ENCODE results near the gene MED31.
"Not testable (repeated sequence)": the region's sequence is repeated elsewhere in the genome, so short reads cannot be mapped to it uniquely, and the experiment has no call there.

MED31 gene

DNA sequence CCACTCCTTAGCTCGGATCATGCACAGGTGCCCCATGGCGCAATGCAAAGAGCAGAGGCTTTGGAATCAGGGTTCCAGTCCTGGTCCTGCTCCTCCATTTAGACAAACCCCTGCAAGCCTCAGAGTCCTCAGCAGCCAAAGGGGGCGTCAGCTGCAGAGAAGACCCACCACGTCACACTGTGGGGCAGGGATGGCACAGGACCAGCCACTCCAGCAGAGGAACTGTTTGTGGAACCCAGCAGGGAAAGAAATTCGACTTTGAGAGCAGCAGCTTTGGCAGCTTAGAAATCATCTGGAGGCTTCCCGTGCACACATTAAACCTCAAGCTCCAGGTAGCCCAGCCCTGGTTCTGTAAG is 25.4 kb upstream of the MED31 start:
- no peak for DNase-seq

- no peak for DNase-seq
Measured at GRCh38 chr17:6675201-6675825, 23.9 kb upstream of the MED31 start.

- no peak for DNase-seq
Measured at GRCh38 chr17:6674586-6674985, 23.2 kb upstream of the MED31 start.

DNA sequence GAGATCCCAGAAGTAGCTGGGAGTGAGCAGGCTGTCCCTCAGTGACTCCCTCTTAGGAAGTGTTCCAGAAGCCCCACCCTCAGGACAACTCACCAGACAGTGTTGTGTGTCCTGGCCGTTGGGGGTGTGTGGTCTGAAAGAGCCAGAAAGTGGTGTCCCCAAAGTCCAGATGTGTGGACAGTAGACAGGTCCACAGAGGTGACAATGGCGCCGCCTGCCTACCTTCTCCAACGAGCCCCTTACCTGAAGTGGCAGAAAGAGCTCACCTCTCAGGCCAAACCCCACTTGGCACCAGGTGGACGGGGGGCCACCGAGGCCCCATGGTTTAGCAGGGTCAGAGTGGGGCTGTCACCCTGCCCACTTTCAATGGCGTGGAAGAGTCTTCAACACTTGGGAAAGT is 20.0 kb upstream of the MED31 start:
- DNase-seq: no peak

GRCh38 chr17:6670999-6671398 is 19.6 kb upstream of the MED31 start:
- no peak for DNase-seq

GRCh38 chr17:6670571-6670970 is 19.2 kb upstream of the MED31 start:
- DNase-seq: no peak

- no peak for DNase-seq
Measured at GRCh38 chr17:6669479-6670212, 18.2 kb upstream of the MED31 start.

- DNase-seq: no peak
Measured at GRCh38 chr17:6668727-6669425, 17.5 kb upstream of the MED31 start.

GRCh38 chr17:6668219-6668618 is 16.8 kb upstream of the MED31 start:
- no peak for DNase-seq

DNA sequence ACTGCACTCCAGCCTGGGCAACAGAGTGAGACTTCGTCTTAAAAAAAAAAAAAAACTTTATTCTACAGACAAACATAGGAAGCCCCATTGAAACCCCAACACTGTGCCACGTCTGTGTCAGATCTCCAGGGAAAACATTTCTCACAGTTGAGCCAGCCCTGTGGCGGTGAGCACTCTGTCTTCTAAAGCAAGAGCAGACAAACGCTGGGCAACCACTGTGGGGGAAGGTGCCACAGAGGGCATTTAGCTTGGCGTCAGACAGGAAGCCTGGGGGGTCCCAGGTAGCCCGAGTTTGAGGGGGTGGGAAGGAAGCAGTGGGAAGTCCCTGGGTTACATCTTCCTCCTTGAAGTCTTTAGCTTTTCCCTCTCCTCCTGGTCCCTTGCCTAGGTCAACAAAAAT is 16.1 kb upstream of the MED31 start:
- DNase-seq: no peak

DNA sequence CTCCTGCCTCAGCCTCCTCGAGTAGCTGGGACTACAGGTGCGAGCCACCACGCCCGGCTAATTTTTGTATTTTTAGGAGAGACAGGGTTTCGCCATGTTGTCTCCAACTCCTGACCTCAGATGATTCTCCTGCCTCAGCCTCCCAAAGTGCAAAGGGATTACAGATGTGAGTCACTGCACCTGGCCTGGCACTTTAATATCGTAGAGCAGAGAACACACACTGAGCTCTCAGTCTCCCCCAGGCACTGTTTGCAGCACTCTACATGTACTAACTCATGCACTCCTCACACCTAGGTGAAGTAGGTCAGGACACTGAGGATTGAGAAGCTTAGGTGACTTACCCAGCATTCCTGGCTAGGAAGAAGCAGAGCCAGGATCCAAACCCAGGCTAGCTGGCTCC is 15.2 kb upstream of the MED31 start:
- DNase-seq: no peak

DNA sequence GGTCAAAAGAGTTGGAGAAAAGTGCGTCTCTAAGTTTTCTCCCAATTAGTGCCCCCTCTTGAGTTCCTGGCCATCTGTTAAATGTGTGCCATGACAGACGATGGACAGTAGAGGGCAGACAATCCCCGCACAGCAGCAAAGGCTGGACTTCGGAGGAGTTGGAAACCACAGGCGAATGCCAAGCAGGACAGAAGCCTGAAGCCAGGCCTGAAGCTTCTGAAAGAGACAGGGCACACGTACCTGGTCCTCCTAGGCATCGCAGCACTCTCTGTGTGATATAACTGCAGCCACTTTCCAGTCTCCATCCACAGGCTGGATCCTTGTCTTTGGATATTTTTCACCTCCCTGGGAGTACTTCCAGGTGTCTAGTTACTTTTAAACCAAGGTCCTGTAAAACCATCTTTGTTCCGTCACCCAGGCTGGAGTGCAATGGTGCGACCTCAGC is 14.7 kb upstream of the MED31 start:
- DNase-seq: peak; percentile 67

GRCh38 chr17:6663200-6663599 is 11.8 kb upstream of the MED31 start:
- DNase-seq: not testable (repeated sequence)

DNA sequence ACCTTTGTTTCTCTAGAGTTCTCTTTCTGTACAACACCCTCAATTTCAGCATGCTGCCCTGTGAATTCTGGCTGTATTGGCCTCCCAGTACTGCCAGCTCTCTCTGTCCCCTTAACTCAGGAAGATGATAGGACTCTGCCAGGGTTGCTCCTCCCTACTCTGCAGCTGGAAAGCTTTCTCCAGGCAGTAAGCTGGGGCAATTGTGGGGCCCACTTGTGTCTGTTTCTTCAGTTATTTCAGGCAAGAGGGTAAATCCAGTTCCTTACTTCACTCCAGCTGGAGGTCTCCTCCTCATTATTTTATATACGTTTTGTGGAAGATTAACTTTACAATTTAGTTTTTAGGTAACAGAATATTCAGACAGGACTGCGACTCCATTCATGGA is 10.1 kb upstream of the MED31 start:
- no peak for DNase-seq

DNA sequence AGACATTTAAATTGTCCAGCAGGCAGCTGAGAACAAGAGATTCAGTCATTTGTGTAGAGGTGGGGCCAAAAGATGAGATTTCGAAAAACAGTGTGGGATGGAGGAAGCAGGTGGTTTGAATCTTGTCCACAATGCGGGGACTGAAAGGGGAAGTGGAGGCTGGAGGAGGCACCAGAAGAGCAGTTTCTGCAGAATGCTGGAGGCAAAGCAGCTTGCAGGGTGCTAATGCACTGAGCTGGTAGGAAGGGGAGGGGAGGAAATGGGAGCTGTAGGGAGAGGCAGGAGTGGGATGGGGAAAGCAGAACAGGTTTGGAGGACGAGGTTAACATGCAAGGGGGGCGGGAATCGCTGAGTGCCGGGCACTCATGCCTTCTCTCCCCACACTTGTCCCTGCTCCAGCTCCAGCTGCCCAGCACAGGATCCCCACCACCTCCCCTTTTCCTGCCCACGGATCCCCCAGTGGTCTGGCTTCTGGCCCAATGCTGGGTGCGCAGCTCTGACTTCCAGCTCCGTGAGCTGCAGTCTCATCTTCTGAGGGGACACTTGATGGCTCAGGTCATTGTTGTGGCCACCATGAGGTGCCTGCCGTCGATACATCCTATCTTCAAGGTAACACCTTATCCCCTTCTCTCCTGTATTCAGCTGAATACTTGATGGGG is 9.5 kb upstream of the MED31 start:
- peak; percentile 59 for DNase-seq

GRCh38 chr17:6660101-6660500 is 8.7 kb upstream of the MED31 start:
- no peak for DNase-seq

- not testable (repeated sequence) for DNase-seq
Measured at GRCh38 chr17:6658411-6658810, 7.0 kb upstream of the MED31 start.

DNA sequence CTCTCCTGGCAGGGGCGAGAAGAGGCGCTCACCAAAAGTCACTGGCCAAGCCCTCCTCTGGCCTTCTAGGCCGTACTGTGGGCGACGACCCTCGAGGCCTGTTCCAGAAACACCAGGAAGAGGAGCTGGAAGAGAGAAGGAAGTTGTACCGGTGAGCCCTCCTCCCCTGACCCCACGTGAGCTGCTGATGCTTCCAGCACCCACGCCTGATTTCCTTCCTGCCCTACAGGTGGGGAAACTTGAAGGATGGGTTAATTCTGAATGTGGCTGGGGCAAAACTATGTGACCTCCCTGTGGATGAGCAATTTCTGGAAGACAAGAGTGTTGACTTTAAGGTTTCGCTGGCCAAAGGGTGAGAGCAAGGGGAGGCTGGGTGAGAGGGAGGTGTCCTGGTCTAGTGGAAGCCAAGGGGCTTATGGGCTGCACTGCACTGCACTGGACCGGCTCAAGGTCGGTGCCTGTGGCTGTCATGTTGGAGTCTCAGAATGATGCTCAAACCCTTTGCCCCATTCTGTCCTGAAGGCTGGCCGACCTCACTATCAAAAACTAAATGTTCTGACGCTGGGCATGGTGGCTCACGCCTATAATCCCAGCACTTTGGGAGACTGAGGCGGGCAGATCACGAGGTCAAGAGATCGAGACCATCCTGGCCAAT is 6.4 kb upstream of the MED31 start:
- DNase-seq: no peak

- DNase-seq: peak; percentile 63
Measured at GRCh38 chr17:6656797-6657632, 5.6 kb upstream of the MED31 start.

- DNase-seq: not testable (repeated sequence)
Measured at GRCh38 chr17:6655732-6656361, 4.4 kb upstream of the MED31 start.

GRCh38 chr17:6654841-6655731 is 3.7 kb upstream of the MED31 start:
- DNase-seq: no peak
